Measurements from ENCODE around the gene MEF2C. TPM values are rescaled to one million over a fixed set of nuclear protein-coding genes. Genes with fewer than 3 reads are reported as not detected.

The MEF2C gene
- total RNA-seq, 1 donor from 2014 or later = 20.5 TPM

DNA sequence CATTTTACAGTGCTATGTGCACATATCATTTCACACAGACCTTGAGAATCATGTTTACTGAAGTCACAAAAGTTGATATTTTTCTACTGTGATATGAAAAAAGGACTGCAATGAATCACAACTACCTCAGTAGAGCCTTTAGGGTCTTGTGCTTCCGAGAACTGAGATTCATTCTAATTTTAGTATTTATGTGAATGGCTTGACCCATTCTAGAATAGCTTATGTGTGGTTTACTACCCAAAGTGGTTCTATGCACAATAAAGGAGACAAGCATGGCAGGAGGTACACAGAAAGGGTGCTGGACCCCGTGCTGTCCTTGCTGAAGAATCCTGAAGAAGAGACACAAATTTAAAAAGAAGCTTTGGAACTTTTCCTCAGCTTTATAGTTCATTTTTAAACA lies 28.2 kb downstream of the MEF2C start:
- FAIRE-seq (no peak), DNase-seq (ENCODE audit: low read depth) (no peak)
- TF ChIP-seq, protein P1, sequence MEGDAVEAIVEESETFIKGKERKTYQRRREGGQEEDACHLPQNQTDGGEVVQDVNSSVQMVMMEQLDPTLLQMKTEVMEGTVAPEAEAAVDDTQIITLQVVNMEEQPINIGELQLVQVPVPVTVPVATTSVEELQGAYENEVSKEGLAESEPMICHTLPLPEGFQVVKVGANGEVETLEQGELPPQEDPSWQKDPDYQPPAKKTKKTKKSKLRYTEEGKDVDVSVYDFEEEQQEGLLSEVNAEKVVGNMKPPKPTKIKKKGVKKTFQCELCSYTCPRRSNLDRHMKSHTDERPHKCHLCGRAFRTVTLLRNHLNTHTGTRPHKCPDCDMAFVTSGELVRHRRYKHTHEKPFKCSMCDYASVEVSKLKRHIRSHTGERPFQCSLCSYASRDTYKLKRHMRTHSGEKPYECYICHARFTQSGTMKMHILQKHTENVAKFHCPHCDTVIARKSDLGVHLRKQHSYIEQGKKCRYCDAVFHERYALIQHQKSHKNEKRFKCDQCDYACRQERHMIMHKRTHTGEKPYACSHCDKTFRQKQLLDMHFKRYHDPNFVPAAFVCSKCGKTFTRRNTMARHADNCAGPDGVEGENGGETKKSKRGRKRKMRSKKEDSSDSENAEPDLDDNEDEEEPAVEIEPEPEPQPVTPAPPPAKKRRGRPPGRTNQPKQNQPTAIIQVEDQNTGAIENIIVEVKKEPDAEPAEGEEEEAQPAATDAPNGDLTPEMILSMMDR (IDR thresholded peaks at IDR 0.05; ENCODE audit: insufficient read depth, low read depth, low read length) = no peak
- TF ChIP-seq EZH2 (IDR thresholded peaks at IDR 0.05; ENCODE audit: insufficient read depth, low read length) = no peak
- Histone ChIP-seq H3K4me1 (ENCODE audit: insufficient read depth, low read length) (no peaks in the 10 kb centered on the region), H4K20me1 (ENCODE audit: insufficient read depth, low read length) (no peaks in the 10 kb centered on the region), H3K36me3 (ENCODE audit: insufficient read depth, low read length) (no peaks in the 10 kb centered on the region), H3K4me3 (ENCODE audit: insufficient read depth, low read depth, low read length) (no peak overlapping the region), H3K27me3 (ENCODE audit: insufficient read depth, low read length) (no peaks in the 10 kb centered on the region), H3K9ac (ENCODE audit: low read length) (no peak overlapping the region), H3K9me3 (ENCODE audit: insufficient read depth, low read depth, low read length) (peaks cover 4% of the 10 kb centered on the region), H3K79me2 (ENCODE audit: insufficient read depth, low read length) (no peaks in the 10 kb centered on the region), H3K27ac (ENCODE audit: low read depth, low read length) (no peak overlapping the region), H2AFZ (ENCODE audit: low read depth, low read length) (no peak overlapping the region), H3K4me2 (ENCODE audit: low read length) (no peak overlapping the region)
- H3K4me3 Mint-ChIP-seq (ENCODE audit: unreplicated experiment) = no peak overlapping the region
- H3K4me1 Mint-ChIP-seq (ENCODE audit: low read depth, unreplicated experiment) = no peaks in the 10 kb centered on the region
- H3K36me3 Mint-ChIP-seq (ENCODE audit: low read depth, unreplicated experiment) = peaks cover 14% of the 10 kb centered on the region
- H3K27me3 Mint-ChIP-seq (ENCODE audit: low read depth, unreplicated experiment) = no peaks in the 10 kb centered on the region
- H3K9me3 Mint-ChIP-seq (ENCODE audit: unreplicated experiment) = peaks cover 11% of the 10 kb centered on the region
- no peak overlapping the region for H3K27ac Mint-ChIP-seq (ENCODE audit: unreplicated experiment)

DNA sequence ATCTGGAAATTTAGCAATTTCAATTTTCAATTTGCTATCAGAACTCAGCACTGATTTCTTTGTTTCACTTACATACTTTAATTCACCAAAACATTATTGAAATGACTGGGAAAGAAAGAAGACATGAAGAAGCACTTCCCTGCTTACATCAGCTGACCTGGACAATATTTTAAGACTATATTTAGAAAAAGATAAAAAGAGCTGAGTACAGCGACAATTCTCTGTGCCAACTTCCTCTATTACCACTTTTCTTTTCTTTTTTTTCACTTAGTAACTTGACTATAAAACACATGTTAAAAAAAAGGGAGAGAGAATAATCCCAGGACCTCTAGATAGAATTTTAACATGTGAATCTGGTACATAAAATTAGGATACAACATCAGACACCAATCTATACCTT lies 35.6 kb downstream of the MEF2C start:
- no peaks in the 10 kb centered on the region for H3K9me3 ChIP-seq (ENCODE audit: insufficient read depth, low read depth, low read length)
- H4K20me1 ChIP-seq (ENCODE audit: insufficient read depth, low read length) = no peaks in the 10 kb centered on the region
- H2AFZ ChIP-seq (ENCODE audit: low read depth, low read length) = no peak overlapping the region
- H3K9ac ChIP-seq (ENCODE audit: low read length) = no peak overlapping the region
- H3K27me3 ChIP-seq (ENCODE audit: insufficient read depth, low read length) = no peaks in the 10 kb centered on the region
- no peaks in the 10 kb centered on the region for H3K79me2 ChIP-seq (ENCODE audit: insufficient read depth, low read length)
- Mint-ChIP-seq H3K36me3 (ENCODE audit: low read depth, unreplicated experiment) (no peaks in the 10 kb centered on the region), H3K27me3 (ENCODE audit: low read depth, unreplicated experiment) (no peaks in the 10 kb centered on the region), H3K27ac (ENCODE audit: unreplicated experiment) (no peak overlapping the region), H3K9me3 (ENCODE audit: unreplicated experiment) (no peaks in the 10 kb centered on the region), H3K4me1 (ENCODE audit: low read depth, unreplicated experiment) (peaks cover 5% of the 10 kb centered on the region), H3K4me3 (ENCODE audit: unreplicated experiment) (no peak overlapping the region)
- H3K4me2 ChIP-seq (ENCODE audit: low read length) = no peak overlapping the region
- no peak overlapping the region for H3K4me3 ChIP-seq (ENCODE audit: insufficient read depth, low read depth, low read length)
- FAIRE-seq (no peak), DNase-seq (ENCODE audit: low read depth) (no peak)
- TF ChIP-seq EZH2 (IDR thresholded peaks at IDR 0.05; ENCODE audit: insufficient read depth, low read length) = no peak
- TF ChIP-seq, protein P1 (IDR thresholded peaks at IDR 0.05; ENCODE audit: insufficient read depth, low read depth, low read length) = no peak
- H3K4me1 ChIP-seq (ENCODE audit: insufficient read depth, low read length) = no peaks in the 10 kb centered on the region
- no peak overlapping the region for H3K27ac ChIP-seq (ENCODE audit: low read depth, low read length)
- H3K36me3 ChIP-seq (ENCODE audit: insufficient read depth, low read length) = no peaks in the 10 kb centered on the region

GRCh38 chr5:88846434-88846833 lies 36.5 kb downstream of the MEF2C start:
- Mint-ChIP-seq H3K4me3 (ENCODE audit: unreplicated experiment) (no peak overlapping the region), H3K4me1 (ENCODE audit: low read depth, unreplicated experiment) (peaks cover 5% of the 10 kb centered on the region), H3K27me3 (ENCODE audit: low read depth, unreplicated experiment) (no peaks in the 10 kb centered on the region), H3K9me3 (ENCODE audit: unreplicated experiment) (no peaks in the 10 kb centered on the region), H3K36me3 (ENCODE audit: low read depth, unreplicated experiment) (no peaks in the 10 kb centered on the region), H3K27ac (ENCODE audit: unreplicated experiment) (no peak overlapping the region)
- Histone ChIP-seq H3K4me3 (ENCODE audit: insufficient read depth, low read depth, low read length) (no peak overlapping the region), H3K27ac (ENCODE audit: low read depth, low read length) (no peak overlapping the region), H3K4me1 (ENCODE audit: insufficient read depth, low read length) (no peaks in the 10 kb centered on the region), H3K36me3 (ENCODE audit: insufficient read depth, low read length) (no peaks in the 10 kb centered on the region), H4K20me1 (ENCODE audit: insufficient read depth, low read length) (no peaks in the 10 kb centered on the region), H3K4me2 (ENCODE audit: low read length) (no peak overlapping the region), H3K79me2 (ENCODE audit: insufficient read depth, low read length) (no peaks in the 10 kb centered on the region), H3K9ac (ENCODE audit: low read length) (no peak overlapping the region), H3K9me3 (ENCODE audit: insufficient read depth, low read depth, low read length) (no peaks in the 10 kb centered on the region), H2AFZ (ENCODE audit: low read depth, low read length) (no peak overlapping the region), H3K27me3 (ENCODE audit: insufficient read depth, low read length) (no peaks in the 10 kb centered on the region)
- no peak for TF ChIP-seq EZH2 (IDR thresholded peaks at IDR 0.05; ENCODE audit: insufficient read depth, low read length)
- TF ChIP-seq, protein P1 (IDR thresholded peaks at IDR 0.05; ENCODE audit: insufficient read depth, low read depth, low read length) = no peak
- no peak for FAIRE-seq
- DNase-seq (ENCODE audit: low read depth) = no peak
